Measurements from ENCODE around the gene KIF9.
A peak's percentile ranks its signal among the peaks of the same experiment; 100 is the strongest.
"Not testable (repeated sequence)": the region's sequence is repeated elsewhere in the genome, so short reads cannot be mapped to it uniquely, and the experiment has no call there.

KIF9 gene

DNA sequence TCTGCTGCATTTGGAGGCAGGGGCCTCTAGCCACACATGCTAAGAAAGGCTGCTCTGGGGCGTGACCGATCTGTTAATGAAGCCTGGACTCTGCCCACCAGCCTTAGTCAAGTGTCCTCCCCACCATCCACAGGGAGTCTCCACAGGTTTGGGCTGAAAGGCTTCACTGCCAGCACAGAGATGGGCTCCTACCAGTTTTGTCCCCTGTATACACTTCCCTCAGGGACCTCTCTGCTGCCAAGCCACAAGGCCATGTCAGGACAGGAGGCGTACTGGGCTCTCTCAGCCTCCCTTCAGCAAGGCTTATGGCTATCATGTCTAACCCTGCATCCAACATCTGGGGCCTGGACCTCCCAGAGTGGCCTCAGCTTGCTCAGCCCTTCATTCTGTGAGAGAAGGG lies 23.5 kb downstream of the KIF9 start:
- DNase-seq: no peak

DNA sequence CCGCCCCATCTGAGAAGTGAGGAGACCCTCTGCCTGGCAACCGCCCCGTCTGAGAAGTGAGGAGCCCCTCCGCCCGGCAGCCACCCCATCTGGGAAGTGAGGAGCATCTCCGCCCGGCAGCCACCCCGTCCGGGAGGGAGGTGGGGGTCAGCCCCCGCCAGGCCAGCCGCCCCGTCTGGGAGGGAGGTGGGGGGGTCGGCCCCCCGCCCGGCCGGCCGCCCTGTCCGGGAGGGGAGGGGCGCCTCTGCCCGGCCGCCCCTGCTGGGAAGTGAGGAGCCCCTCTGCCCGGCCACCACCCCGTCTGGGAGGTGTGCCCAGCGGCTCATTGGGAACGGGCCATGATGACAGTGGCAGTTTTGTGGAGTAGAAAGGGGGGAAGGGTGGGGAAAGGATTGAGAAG lies 26.3 kb downstream of the KIF9 start:
- not testable (repeated sequence) for DNase-seq

DNA sequence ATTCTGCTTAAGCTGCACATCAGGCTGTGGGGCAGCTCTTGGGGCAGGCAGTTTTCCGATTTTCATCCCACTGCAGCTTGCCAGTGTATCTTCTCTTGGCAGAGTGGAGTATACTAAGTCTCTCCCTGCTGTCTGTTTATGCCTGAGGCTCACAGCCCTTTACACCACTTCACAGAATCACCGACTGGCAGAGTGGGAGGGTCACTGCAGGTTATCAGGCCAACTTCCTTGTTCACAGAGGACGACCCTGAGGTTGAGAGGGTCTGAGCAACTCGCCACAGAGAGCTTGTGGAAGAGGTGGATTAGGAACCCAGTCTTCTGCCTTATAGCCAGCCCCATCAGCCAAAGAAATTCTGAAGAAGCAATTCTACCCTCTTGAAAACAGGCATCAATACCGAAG lies 30.9 kb downstream of the KIF9 start:
- no peak for DNase-seq

DNA sequence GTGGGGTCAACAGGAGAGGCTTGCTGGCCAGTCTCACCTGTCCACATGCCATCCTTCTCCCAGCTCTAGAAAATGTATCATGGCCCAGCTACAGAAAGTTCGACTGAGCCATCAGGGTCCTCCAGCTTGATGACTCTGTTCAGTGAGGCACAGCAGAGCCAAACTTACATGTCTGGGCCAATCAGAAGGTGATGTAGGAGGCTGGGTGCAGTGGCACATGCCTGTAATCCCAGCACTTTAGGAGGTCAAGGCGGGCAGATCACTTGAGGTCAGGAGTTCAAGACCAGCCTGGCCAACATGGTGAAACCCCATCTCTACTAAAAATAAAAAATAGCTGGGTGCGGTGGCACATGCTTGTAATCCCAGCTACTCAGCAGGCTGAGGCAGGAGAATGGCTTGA lies 31.5 kb downstream of the KIF9 start:
- not testable (repeated sequence) for DNase-seq

DNA sequence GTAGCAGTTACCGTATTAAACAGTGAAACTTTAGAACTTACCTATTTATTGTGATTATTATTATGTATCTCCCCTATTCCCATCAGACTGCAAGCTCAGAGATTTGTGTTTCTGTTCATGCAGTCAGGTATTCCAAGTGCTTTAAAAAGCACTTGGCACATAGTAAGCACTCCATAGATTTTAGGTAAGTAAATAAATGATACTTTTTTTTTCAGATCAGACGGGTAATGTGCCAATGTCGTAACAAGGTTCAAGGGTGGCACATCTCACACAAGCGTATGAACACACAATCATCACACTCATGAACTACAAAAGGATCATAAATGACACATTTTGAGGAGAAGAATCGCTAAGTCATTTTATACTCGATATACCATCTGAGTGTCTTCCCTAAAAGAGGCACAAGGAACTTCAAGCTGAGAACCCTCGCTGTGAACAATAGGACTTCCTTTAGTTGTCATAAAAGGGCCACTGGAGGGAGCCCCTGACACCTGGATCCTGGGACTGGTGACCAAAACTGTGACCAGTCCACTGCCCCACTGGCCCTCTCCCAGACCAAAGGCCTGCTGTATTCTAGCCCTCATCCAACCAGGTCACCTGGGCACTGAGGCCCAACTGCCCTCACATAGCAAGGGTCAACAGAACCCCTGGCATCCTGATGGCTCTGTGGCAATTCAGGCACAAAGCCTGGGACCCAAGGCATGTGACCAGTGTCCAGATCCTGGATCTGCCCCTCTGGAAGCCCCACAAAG lies 32.1 kb downstream of the KIF9 start:
- no peak for DNase-seq

DNA sequence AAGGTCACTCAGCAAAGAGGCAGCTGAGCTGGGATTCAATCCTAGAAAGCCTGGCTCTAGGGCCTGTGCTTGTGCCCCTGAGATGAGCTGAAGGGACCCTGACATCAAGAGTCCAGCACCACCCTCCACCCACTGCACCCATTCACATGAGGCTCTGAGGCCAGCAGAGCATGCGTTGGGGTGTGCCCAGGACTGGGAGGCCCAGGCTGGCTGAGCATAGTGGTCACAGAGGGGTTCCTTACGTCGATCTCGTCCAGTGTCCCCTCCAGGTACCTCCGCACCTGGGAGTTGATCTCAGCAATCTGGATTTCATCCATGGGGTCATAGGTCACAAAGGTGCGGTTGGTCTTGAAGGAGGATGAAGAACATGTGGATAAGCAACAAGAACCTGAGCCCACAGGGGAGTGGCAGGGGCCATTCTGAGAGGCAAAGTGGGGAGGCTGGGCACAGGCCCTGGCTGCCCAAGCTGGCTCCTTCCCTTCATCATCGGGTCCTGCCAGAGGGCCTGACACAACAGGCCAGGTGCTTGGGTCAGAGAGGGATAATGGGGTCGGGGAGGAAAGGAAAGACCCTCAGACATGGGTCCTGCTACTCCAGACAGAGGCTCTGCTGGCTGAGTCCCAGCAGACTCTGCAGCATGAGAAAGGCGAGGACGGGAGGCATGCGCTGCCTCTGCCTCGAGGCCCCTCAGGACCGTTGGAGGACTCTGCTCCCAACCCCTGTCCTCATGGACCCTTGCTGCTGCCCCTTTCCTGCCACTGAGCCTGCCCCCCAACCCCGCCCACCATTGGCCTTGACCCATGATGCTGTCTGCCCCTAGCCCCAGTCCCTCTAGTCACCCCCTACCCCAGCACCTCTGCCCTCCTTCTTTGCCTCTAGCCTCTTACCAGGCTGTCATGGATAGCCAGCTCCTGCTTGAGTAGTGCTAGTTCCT lies 35.2 kb downstream of the KIF9 start:
- no peak for DNase-seq

DNA sequence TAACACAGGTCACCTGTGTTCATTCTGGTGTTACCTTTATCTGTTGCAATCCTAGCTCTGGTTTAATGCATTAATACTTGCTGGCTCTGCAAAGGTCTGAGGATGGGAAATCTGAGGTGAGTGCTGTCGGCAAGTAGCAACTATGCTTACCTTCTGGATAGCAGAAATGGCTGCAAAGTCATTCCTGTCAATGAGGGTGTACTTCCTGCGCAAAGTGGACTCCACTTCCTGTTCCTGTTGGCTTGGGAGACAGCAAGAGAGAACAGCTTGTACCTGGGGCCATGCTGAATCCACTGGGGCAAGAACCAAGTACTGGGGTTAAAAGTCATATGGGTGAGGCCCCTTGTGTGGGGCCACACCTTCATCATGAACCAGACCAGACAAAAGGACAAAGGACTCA lies 37.3 kb downstream of the KIF9 start:
- DNase-seq: no peak

DNA sequence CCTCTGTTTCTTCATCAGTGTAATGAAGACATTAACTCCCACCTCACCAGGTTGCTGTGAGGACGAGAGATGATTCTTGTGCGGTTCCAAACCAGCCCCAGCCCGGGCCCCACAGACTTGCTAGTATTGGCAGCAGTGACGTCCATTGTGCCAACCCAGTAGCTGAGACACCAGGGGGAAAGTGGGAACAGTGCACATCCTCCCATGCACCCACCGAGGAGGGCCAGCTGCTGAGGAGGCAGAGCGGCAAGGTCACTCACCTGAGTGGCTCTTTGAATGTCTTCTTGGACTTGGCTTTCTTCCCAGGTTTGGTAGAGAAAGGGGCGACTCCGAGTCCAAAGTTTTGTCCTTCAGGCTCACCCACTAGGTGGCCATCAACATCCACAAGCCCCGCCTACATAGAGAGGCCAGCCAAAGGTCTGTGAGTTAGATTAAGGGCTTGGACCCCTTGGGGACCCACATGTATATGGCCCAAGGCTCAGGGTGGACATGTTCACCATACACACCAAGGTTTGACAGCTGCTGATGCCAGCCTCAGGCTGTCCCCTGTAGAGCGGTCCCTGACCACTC lies 38.0 kb downstream of the KIF9 start:
- DNase-seq: no peak

DNA sequence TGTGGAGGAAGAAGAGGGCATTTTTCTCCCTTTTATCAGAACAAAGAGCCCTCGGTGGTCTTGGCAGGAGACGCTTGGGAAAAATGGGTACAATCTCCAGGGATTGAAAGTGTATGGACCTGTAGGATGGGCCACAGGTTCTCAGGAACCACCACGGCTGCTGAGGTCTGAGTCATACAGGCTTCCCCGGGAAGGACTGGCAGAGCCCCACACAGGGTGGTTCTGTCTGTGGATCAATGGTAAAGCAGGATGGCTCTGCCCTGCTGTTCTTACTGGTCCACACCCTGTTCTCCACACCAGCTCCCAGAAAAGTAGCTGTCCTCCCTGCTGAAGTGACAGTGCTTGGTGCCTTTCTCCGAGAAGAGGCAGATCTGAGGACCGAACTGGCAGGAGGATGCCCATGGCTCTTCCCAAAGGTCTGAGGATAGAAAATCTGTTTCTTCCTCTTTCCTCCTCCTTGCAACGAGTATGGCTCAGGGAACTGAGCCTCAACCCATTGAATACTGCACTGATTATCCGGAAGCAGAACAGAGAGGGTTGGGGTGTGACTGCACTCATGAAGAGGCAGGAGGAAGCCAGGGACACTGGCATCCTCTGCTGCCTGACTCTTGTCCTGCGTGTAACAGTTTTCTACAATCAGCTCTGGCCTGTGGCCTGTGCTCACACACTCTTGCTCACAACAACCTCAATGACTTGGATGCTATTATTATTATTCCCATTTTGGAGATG lies 39.0 kb downstream of the KIF9 start:
- no peak for DNase-seq

DNA sequence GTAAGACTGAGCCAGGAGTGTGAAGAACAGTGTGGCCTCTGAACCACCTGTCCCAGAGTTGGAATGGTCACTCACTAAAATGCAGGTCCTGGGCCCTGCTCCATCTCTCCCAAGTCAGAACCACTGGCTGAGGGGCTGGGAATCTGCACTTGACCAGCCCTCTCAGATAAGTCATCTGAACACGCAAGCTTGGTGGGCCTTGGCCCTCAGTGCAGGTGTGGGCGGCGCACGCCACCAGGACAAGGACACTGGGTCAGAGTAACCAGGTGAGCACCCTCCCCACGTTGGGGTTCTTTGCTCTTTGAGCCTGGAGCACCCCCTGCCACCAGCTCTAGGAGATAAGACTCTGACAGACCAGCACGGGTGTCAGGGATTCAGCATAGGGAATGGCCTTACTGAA lies 42.7 kb downstream of the KIF9 start:
- DNase-seq: no peak

DNA sequence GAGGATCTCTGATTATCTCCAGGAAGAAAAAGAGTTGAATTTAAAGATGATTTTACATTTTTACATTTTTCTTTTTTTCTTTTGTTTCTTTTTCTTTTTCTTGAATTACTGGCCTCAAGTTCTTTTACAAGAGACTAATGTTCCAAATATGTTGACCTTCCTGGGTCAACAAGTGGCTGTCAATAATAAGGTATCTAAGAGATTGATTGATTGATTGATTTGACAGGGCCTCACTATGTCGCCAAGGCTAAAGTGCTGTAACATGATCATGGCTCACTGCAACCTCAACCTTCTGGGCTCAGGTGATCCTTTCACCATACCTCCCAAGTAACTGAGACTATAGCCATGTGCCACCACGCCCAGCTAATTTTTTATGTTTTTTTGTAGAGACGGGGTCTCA lies 44.6 kb downstream of the KIF9 start:
- no peak for DNase-seq

DNA sequence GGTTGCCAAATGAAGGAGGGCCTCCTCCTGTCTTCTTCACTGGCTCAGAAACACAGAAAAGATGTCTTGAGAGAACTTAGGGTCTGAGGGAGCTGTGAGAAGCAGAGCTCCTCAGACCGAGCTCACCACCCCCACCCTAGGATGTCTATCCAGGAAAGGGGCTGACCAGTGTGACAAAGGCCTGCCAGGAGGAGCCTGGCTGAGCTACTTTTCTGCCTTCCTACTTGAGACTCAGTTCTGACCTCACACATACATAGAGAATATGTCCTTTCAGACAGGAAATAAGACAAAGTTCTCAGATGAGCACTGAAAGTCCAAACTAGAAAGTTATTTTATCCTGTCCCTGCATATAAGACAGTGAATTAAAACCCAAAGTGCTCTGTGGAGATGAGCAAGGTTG lies 54.5 kb downstream of the KIF9 start:
- DNase-seq: no peak

DNA sequence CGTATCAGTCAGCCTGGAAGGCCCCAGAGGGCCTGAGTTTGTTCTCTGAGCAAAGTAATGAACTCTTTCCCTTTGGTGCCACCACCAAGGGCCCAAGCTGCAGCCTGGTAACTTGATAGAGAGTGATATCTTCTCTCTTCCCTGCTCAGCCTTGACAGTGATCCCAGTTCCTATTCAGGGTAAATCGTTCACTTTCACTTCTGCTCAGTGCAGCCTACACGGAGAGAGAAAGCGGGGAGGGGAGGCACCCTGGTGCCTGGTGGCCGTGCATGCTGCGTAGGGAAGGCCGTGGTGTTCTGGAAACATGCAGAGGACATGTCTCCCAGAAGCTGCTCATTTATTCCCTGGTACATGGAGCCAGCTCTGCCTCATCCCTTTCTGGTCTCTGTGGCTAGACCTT lies 54.9 kb downstream of the KIF9 start:
- DNase-seq: no peak

DNA sequence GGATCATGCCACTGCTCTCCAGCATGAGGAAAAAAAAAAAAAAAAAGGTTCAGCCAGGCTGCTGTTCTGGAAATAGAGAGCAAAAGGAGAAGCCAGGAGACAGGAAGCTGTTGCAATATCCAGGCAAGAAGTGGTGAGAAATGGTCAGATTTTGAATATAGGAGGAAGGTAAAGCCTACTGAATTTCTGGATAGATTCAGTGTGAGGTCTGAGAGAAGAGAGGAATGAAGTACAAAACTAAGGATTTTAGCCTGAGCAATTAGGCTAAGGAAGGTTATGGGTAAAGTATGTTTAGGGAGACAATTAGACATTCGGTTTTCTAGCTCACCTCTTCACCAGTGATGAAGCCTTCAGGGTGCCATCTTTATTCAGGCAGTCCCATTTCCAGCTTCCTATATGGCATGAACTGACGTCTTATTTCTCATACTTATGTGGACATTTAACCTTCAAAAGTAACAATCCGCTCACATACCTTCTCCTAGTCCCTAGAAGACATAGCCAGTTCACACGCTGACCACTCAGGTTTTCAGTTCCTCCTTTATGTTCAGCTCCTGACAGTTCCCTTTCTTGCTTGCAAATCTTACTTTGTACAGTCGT lies 57.2 kb downstream of the KIF9 start:
- no peak for DNase-seq

DNA sequence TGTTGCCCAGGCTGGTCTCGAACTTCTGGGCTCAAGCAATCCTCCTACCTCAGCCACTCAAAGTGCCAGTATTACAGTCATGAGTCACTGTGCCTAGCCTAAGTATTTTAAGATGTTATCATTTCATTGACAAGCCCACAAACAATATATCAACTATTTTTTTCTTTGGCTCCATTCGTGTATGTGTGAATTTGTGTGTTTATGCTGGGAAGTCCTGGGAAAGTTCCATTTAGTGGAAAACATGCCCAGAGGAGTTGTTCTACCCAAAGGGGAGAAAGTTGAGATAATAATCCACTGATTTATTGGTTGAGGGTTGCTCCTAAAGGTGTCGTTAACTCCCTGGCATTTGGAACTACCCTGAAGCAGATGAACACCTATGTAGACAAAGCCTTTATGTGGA lies 58.8 kb downstream of the KIF9 start:
- DNase-seq: no peak

DNA sequence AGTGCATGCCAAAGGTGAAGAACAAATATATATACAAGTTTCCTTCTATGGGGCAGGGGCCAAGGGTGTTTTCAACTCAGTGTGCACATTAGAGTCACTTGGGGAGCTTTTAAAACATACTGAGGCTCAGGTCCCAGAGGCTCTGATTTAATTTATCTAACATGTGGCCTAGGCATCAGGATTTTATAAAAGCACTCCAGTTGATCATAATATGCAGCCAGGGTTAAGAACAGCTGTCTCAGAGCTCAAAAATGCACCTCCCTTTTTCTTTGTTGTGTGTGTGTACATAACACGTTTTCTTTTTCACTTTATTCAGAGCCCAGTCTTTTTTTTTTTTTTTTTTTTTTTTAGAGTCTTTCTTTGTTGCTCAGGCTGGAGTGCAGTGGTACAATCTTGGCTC lies 60.8 kb downstream of the KIF9 start:
- DNase-seq: no peak

DNA sequence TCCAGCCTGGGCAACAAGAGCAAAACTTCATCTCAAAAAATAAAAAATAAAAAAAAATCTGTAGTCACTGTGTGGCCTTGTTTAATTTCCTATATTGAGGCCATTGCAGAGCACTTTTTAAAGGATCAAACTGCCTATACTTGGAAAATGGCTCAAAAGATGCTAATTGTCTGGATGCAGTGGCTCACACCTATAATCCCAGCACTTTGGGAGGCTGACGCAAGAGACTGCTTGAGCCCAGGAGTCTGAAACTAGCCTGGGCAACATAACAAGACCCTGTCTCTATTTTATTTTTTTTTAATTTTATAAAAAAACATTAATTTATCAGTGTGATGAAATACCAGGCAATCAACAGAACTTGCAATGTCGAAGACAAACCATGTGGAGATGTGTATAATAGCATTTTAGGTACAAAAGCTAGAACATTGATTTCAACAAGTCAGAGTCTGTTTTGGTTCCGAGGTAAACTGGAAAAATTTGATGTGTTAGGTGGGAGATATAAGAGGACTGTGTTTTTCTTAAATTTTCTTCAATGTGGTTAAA lies 71.7 kb downstream of the KIF9 start:
- no peak for DNase-seq

DNA sequence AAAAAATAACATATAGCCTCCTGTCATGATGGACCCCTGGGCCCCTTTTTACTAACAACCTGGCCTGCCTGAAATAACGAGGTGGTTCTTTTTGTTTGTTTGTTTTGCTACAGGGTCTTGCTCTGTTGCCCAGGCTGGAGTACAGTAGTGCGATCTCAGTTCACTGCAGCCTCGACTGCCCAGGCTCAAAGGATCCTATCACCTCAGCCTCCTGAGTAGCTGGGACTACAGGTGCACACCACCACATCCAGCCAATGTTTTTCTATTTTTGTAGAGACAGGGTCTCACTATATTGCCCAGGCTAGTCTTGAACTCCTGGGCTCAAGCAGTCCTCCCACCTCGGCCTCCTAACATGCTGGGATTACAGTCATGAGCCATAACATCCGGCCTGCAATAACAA lies 76.6 kb downstream of the KIF9 start:
- not testable (repeated sequence) for DNase-seq

DNA sequence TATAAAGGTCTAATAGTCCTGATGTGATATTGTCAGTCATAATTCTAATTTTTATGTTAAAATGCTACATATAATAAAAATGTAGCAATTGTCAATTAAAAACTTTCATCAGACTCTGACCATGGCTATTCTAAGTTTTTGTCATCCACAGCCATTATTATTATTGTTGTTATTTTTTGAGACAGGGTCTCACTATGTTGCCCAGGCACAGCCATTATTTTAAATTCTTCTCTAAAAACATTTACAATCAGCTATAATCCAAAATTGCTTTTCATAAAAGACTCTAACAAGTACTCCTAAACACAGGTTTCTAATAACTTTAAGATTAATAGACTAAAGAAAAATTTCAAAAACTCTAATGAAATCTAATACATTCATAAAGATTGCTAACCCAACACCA lies 77.7 kb downstream of the KIF9 start:
- DNase-seq: no peak

DNA sequence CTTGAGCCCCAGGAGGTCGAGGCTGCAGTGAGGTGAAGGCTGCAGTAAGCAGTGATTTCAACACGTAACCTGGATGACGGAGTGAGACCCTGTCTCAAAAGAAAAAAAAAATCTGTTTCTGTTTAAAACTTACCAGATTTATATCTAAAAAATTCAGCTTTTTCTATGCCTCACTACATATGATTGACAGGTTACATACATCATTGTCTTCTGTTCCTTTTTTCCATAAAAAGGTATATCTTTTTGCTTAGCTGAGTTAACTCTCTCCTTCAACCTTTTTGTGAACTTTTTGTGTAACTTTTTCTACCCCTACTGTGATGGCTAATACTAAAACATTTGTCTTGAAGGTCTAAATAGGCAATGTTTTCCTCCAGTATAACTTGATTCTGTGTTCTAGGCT lies 80.1 kb downstream of the KIF9 start:
- no peak for DNase-seq

DNA sequence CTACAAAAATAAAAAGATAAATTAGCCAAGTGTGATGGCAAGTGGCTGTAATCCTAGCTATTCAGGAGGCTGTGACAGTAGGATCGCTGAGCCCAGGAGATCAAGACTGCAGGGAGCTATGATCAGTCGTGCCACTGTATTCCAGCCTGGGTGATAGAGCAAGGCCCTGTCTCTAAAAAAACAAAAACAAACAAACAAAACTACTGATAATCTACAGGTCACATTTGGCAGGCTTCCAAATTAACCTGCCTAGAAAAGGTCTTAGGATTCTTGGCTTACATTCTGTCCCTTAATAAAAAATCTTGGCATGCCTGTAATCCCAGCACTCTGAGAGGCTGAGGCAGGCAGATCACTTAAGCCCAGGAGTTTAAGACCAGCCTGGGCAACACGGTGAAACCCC lies 85.3 kb downstream of the KIF9 start:
- DNase-seq: peak; percentile 16

DNA sequence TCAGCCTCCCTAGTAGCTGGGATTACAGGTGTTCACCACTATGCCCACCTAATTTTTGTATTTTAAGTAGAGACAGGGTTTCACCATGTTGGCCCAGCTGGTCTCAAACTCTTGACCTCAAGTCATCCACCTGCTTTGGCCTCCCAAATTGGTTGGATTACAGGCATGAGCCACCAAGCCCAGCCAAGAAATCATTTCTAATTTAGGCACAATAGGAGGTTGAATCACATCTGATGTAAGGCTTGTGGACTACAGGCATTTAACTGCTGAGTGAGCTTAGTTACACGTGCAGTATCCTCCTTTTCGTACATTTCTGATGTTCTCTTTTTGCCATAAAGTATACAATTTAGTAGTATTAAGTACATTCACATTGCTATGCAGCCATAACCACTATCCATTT lies 87.6 kb downstream of the KIF9 start:
- no peak for DNase-seq
